Ovary (tissue), 3 donors: ENCODE measurements around the gene OGDHL.

Source experiments
- POLR2A ChIP-seq: fragments of 450-650 bp; IDR thresholded peaks from one replicate; pipeline ENCODE4 v1.6.1; 2017; ENCODE audit warnings: antibody characterized with exemption, mild to moderate bottlenecking, moderate library complexity
- TF ChIP-seq, protein P1 (sequence below), 3 donors: fragments of 450-650 bp in 2 of 3; fragments of 200-600 bp in 1 of 3; IDR thresholded peaks; one replicate each; pipeline versions ENCODE4 v1.5.1 to v1.8.0; 2016 to 2022; ENCODE audit warnings: antibody characterized with exemption in 3 of 3, mild to moderate bottlenecking in 1 of 3
- donor health status: DM: no; HTN: no; CAD: no.

DNA sequence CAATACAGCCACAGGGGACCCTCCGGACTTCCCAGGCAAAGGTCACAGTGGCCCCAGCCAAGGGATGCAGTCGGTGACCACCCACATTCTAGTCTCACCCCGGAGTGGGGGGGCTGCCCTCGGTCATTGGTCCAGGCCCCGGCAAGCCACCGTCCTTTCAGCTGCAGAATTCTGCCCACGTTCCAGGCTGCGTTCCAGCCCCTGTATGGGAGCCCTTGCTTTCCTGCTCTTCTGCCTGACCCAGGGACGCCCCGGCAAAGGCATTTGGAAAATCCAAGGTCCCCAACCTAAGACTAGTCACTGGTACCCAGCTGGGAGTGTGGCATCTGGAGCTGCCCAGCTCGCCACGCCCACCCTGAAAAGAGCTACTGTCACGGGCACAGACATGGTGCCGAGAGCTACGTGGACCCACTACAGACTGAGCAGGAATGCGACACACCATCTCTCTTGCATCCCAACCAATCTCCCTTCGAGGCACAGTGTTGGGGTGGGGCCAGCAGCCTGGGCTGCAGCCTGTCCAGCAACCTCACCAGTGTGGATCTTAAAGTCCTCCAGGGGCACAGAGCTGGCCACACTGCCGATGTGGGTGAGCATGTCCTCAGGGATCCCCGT, 18.6 kb downstream of the OGDHL start:
- TF ChIP-seq POLR2A = no peak
- TF ChIP-seq, protein P1, sequence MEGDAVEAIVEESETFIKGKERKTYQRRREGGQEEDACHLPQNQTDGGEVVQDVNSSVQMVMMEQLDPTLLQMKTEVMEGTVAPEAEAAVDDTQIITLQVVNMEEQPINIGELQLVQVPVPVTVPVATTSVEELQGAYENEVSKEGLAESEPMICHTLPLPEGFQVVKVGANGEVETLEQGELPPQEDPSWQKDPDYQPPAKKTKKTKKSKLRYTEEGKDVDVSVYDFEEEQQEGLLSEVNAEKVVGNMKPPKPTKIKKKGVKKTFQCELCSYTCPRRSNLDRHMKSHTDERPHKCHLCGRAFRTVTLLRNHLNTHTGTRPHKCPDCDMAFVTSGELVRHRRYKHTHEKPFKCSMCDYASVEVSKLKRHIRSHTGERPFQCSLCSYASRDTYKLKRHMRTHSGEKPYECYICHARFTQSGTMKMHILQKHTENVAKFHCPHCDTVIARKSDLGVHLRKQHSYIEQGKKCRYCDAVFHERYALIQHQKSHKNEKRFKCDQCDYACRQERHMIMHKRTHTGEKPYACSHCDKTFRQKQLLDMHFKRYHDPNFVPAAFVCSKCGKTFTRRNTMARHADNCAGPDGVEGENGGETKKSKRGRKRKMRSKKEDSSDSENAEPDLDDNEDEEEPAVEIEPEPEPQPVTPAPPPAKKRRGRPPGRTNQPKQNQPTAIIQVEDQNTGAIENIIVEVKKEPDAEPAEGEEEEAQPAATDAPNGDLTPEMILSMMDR (IDR thresholded peaks at IDR 0.05) = no peak
